GM20431 (cell line): ENCODE data around the gene NRG3.
"Not testable (repeated sequence)": the region's sequence is repeated elsewhere in the genome, so short reads cannot be mapped to it uniquely, and the experiment has no call there.

ENCODE experiments used
- in situ Hi-C: fragments of 300-500 bp; cut with MseI, MboI; formaldehyde crosslinking; loops from one replicate; pipeline ENCODE4 v1.15.0; 2020; ENCODE audit warnings: low sequenced_read_pairs; ENCODE audit not compliant: unreplicated experiment

Gene NRG3

GRCh38 chr10:82914655-82915136 is 1039.7 kb downstream of the NRG3 start:
- in situ Hi-C loops, result no loop called here

GRCh38 chr10:82916941-82917340 is 1041.9 kb downstream of the NRG3 start:
- in situ Hi-C loops, result no loop called here

- in situ Hi-C loops, result no loop called here
These were observed 1043.0 kb downstream of the NRG3 start for GRCh38 chr10:82918022-82918421.

GRCh38 chr10:82922046-82922445 is 1047.1 kb downstream of the NRG3 start:
- in situ Hi-C loops, result no loop called here

- in situ Hi-C loops, result no loop called here
These were observed 1047.8 kb downstream of the NRG3 start for GRCh38 chr10:82922755-82923154.

- in situ Hi-C loops, result no loop called here
These were observed 1049.7 kb downstream of the NRG3 start for GRCh38 chr10:82924711-82925110.

- in situ Hi-C loops, result no loop called here
These were observed 1050.6 kb downstream of the NRG3 start for GRCh38 chr10:82925547-82925946.

- in situ Hi-C loops, result no loop called here
These were observed 1057.5 kb downstream of the NRG3 start for GRCh38 chr10:82932451-82932850.

GRCh38 chr10:82934429-82934828 is 1059.4 kb downstream of the NRG3 start:
- in situ Hi-C loops, result no loop called here

GRCh38 chr10:82934947-82935346 is 1060.0 kb downstream of the NRG3 start:
- in situ Hi-C loops, result no loop called here

- in situ Hi-C loops, result no loop called here
These were observed 1063.3 kb downstream of the NRG3 start for GRCh38 chr10:82938331-82938730.

- in situ Hi-C loops, result no loop called here
These were observed 1067.5 kb downstream of the NRG3 start for GRCh38 chr10:82942286-82943099.

GRCh38 chr10:82943142-82943541 is 1068.1 kb downstream of the NRG3 start:
- in situ Hi-C loops, result no loop called here

GRCh38 chr10:82949816-82950575 is 1075.0 kb downstream of the NRG3 start:
- in situ Hi-C loops, result no loop called here

- in situ Hi-C loops, result no loop called here
These were observed 1078.3 kb downstream of the NRG3 start for GRCh38 chr10:82953331-82953730.

GRCh38 chr10:82953909-82954308 is 1078.9 kb downstream of the NRG3 start:
- in situ Hi-C loops, result no loop called here

GRCh38 chr10:82960421-82961060 is 1085.5 kb downstream of the NRG3 start:
- in situ Hi-C loops, result not testable (repeated sequence)

- in situ Hi-C loops, result no loop called here
These were observed 1086.9 kb downstream of the NRG3 start for GRCh38 chr10:82961864-82962263.

GRCh38 chr10:82966130-82966529 is 1091.1 kb downstream of the NRG3 start:
- in situ Hi-C loops, result no loop called here

- in situ Hi-C loops, result no loop called here
These were observed 1093.5 kb downstream of the NRG3 start for GRCh38 chr10:82968533-82968932.

- in situ Hi-C loops, result no loop called here
These were observed 1094.4 kb downstream of the NRG3 start for GRCh38 chr10:82969405-82969804.
